NCI-H2107 treated with DMSO at 0.1 percent for 48 hours (cell line): ENCODE results near the gene ZNF718.
"Not testable (repeated sequence)": the region's sequence is repeated elsewhere in the genome, so short reads cannot be mapped to it uniquely, and the experiment has no call there.

Source experiments
- DNase-seq: peaks from one replicate; lab custom pipeline; 2025; ENCODE audit not compliant: unreplicated experiment; lab: John Stamatoyannopoulos, UW

The ZNF718 gene

GRCh38 chr4:124275-125081, at the start of gene ZNF718:
Gene ZNF718, plus strand, starts transcription at chr4:124501. Its CDS starts 170 bp downstream, at chr4:124671.
- peak; percentile 52 for DNase-seq

- no peak for DNase-seq
Measured at GRCh38 chr4:85951-86350, 38.4 kb upstream of the ZNF718 start.

- not testable (repeated sequence) for DNase-seq
Measured at GRCh38 chr4:86559-87324, 37.6 kb upstream of the ZNF718 start.

- DNase-seq: no peak
Measured at GRCh38 chr4:98386-98785, 25.9 kb upstream of the ZNF718 start.

- no peak for DNase-seq
Measured at GRCh38 chr4:99863-100262, 24.4 kb upstream of the ZNF718 start.

GRCh38 chr4:107083-107443, 17.2 kb upstream of the ZNF718 start:
- DNase-seq: no peak

GRCh38 chr4:107444-108429, 16.6 kb upstream of the ZNF718 start:
- DNase-seq: no peak

GRCh38 chr4:112771-113170, 11.5 kb upstream of the ZNF718 start:
- DNase-seq: no peak

GRCh38 chr4:113732-114131, 10.6 kb upstream of the ZNF718 start:
- no peak for DNase-seq

GRCh38 chr4:114149-114548, 10.2 kb upstream of the ZNF718 start:
- DNase-seq: no peak

GRCh38 chr4:116499-116898, 7.8 kb upstream of the ZNF718 start:
- DNase-seq: no peak

- DNase-seq: no peak
Measured at GRCh38 chr4:120616-121015, 3.7 kb upstream of the ZNF718 start.

GRCh38 chr4:121408-122084, 2.8 kb upstream of the ZNF718 start:
- DNase-seq: no peak

GRCh38 chr4:123922-124274, 403 bp upstream of the ZNF718 start:
- DNase-seq: not testable (repeated sequence)

- no peak for DNase-seq
Measured at GRCh38 chr4:125091-125771, 930 bp downstream of the ZNF718 start.

GRCh38 chr4:125833-126232, 1.5 kb downstream of the ZNF718 start:
- no peak for DNase-seq

GRCh38 chr4:132483-132882, 8.2 kb downstream of the ZNF718 start:
- DNase-seq: no peak

GRCh38 chr4:138935-139334, 14.6 kb downstream of the ZNF718 start:
- DNase-seq: no peak

GRCh38 chr4:139691-140090, 15.4 kb downstream of the ZNF718 start:
- DNase-seq: no peak

GRCh38 chr4:146621-147020, 22.3 kb downstream of the ZNF718 start:
- no peak for DNase-seq
